ENCODE data around the gene ACTR10.

ACTR10 gene

DNA sequence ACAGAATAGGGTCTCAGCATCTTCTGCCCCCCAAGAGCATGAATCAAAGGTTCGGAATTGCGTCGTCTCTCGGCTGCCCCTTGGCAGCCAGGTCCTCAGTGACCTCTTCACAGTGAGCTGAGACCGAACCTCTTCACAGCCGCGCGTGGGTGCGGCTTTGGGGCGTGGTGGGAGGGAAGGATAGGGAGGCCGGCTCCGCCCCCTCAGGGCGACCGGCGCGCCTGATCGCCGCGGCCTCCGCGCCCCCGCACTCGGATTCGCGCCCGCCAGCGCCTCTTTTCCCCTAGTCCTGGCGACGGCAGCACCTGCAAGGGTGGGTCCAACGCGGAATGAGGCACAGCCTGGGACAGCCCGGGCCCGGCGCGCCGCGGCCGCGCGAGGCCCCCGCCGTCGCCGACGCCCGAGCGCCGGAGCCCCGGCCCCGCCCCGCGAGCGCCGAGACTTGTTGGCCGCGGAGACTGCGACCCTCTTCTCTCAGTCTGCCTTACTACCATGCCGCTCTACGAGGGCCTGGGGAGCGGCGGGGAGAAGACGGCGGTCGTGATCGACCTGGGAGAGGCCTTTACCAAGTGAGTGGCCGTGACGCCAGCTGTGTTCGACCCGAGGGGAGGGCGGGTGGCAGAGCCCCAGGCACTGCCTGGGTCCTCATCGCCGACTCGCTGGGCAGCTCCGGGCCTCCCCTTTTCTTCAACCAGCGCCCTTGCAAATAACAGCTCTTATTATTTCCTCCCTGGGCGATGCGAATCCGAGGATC is at the start of gene ACTR10:
ACTR10 (plus strand) TSS at position 424 of the 754 bp plus-strand sequence; CDS start at position 493, 69 bp downstream.
- peak; percentile 93 for DNase-seq (ENCODE audit: low spot score)

DNA sequence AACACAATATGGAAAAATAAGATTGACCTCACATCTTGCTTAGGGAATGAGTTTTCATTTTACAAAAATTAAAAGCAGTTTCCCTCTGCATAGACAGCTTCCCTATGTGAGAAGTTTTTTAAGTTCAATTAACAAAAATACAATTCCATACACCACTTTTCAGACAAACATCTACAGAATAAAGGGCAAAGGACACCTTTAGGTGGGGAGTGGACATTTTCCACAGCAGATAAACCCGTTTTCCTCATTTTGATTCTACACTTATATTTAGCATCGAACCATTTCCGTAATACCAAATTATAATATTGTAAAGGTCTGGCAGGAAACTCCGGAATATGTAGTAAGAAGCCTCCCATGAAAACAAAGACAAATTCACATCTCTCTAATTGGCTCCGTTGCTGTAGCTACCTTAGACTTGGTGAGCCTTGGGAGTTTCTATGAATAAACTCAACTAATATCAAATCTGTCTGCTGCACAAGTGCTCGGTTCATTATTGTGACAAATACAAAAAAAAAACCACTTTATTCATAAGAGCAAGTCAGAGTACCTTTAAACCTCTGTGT is 49.6 kb upstream of the ACTR10 start:
- no peak for DNase-seq (ENCODE audit: low spot score)

DNA sequence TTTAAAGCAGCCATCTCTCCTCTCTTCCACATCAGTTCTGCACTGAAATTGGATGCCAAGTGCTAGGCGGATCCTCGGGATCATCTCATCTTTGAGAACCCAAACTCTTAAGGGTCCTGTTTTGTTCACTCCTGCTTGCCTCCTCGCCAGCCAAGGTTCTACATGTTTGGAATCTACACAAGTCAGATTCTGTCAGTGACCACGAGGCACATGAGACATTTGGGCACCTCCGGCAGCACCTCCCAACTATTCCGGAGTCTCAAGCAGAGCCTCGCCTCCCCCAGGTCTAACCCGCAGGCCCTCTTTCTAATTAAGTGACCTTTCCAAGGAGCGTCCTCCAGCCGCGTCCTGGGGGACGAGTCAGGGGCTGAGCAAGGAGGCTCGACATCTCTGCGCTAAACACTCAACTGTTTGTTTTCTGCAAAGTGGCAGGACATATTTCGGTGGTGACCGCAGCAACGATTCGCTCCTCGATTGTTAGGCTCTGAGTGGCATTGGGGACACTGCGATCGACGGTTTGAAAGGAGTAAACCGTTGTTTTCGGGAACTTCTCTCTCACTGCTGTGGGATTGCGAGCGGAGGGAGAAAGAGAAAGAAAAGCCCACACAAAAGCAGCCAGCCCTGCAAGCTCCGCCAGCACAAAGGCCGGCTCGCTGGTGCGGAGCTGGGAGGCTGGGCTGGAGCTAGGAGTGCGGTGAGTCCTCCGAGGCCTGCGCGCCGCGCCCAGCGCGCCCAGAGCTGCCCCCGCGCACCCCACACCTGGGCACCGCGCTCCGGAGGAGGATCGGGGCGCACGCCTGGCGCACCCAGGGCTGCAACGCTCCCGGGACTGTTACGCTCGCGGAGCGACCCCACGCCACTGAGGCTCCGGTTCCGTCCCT is 48.6 kb upstream of the ACTR10 start:
- DNase-seq (ENCODE audit: low spot score) = peak; percentile 69

DNA sequence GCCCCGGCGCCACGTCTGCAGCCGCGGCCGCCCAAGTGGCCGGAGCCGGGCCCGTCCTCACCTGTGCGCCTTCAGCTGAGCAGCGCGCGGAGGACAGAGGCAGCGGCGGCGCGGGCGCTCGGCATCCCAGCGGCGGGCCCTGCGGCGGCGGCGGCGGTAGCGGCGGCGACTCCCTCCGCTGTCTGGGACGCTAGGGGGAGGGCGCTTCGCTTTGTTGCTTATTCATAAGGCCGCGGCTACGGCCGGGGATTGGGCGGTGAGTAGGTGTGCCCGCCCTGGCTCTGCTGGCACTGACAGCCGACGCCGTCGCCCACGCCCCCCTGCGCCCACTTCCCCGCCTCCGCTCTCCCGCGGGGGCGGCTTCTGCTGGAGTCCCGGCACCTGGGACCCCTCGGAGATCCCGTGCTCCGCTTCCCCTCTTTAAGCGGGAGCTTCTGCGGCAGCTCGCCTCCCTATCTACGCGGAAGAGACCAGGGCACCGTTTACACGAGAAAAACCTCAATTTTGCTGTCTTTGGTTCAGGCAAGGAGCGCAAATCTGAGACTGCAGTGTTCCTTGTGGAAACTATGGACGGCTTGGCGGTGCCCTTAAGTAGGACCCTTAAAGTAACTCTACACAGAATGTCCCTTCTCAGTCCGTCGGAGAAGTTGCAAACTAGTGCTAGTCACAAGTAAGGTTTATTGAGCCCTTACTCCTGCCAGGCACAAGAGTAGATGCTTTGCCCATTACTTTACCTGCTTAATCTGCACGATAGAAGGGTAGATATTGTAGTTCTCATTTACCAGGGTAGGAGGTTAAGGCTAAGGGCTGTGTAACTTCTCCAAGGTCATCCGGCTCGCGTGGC is 47.7 kb upstream of the ACTR10 start, which contains the start of gene ARMH4:
ARMH4 (minus strand) TSS at position 200 of the 844 bp plus-strand sequence. CDS start 12,855 bp downstream, outside the sequence.
- peak; percentile 89 for DNase-seq (ENCODE audit: low spot score)

DNA sequence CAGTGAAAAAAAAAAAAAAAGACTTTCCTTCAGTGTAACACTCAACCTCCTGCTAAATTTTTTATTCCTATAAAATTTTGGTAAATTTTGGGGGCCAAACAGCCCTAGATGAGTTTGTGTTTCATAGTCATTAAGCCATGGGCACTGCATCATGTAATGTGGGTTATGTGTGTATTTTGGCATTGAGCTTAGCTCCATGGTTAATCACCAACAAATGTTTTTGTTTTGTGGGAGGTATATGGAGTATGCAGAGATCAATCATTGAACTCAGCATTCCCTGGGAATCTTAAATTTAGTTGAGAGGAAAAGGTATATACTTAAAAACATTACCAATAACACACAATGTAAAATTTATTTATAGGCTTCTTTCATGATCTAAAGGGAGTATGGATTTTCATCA is 39.4 kb upstream of the ACTR10 start:
- no peak for DNase-seq (ENCODE audit: low spot score)

DNA sequence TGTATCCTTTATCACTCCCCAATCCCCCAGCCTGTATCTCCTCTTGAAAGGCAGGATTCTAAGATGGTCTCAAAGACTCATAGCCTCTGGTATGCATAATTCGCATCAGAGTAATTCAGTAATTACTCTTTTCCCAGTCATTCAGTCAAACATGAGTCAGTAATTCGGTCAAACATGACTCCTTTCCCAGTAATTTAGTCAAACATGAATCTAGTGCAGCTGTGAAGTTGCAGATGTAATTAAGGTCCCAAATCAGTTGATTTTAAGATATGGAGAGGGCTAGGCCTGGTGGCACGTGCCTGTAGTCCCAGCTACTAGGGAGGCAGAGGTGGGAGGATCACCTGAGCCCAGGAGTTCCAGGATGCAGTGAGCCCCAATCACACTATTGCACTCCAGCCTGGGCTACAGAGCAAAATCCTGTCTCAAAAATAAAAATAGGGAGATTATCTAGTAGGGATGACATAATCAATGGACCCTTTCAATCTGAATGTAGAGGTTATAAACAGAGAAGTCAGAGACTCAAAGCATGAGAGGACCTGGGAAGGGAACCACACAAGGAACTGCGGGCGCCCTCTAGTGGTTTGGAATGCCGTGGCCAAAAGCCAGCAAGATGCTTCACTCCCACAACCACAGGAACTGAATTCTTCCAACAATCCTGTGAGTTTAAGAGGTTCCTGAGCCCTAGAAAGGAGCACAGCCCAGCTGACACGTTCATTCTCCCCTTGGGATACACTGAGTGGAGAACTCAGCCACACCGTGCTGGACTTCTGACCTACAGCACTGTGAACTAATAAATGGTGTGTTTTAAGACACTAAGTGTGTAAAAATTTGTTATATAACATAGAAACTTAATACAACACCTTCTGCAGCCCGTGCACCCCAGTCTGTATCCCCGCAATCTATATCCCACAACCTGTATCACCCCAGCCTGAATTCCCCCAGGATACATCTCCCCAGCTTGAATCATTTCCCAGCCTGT is 33.7 kb upstream of the ACTR10 start:
- peak; percentile 83 for DNase-seq (ENCODE audit: low spot score)

- DNase-seq (ENCODE audit: low spot score) = no peak
Measured at GRCh38 chr14:58167057-58167456, 32.9 kb upstream of the ACTR10 start.

DNA sequence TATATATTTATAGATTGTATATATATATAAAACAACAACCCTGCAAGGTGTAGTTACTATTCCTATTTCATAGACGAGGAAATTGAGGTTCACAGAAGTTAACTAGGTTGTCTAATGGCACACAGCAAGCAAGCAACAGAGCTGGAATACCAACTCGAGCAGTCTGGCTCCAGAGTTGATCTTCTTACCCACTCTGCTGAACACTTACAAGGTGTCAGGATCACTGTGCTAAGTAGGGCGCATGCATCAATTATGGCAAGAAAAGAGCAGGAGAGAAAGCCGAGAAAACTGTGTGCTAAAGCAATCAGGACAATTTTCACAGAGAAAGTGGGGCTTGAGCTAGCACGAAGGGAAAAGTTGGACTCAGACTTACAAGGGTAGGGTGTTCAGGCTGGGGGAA is 32.1 kb upstream of the ACTR10 start:
- DNase-seq (ENCODE audit: low spot score) = no peak

DNA sequence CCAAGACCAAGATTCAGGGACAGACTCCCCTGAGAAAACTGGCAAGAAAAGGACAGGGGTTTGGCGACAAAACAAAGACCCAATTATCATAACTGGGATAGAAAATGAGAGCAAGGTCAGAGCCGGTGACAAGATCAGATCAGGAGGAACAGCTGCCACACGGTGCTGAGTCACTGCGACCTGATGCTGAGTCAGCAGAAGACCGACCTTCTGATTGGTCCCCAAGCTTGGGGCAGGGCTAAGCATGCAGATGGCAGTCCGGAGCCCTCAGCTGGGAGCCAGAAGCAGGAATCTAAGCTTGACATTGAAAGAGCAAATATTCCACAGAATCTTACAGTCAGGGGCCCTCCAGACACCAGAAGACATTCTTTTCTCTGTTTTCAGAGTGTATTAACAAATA is 28.9 kb upstream of the ACTR10 start:
- DNase-seq (ENCODE audit: low spot score) = no peak

- no peak for DNase-seq (ENCODE audit: low spot score)
Measured at GRCh38 chr14:58177125-58177524, 22.8 kb upstream of the ACTR10 start.

GRCh38 chr14:58189176-58189575 is 10.8 kb upstream of the ACTR10 start:
- no peak for DNase-seq (ENCODE audit: low spot score)

- no peak for DNase-seq (ENCODE audit: low spot score)
Measured at GRCh38 chr14:58191763-58192601, 8.0 kb upstream of the ACTR10 start.

DNA sequence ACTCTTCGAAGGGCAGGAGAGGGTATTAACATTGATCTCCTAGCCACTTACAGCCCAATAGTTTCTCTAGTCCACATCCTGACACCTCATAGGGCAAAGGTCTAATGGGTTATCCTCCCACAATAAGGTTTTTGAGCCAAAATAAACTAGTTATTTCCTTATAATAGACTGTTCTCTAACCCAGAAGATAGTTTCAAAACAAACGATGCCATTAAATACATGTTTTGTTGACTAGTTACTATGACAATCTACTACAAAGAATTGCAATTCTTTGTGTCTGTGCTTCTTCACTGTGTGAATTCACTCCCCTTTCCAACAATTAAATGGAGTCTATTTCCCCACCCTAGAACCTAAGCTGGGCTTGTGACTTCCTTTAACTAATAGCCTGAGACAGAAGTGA is 6.4 kb upstream of the ACTR10 start:
- DNase-seq (ENCODE audit: low spot score) = no peak

- DNase-seq (ENCODE audit: low spot score) = no peak
Measured at GRCh38 chr14:58196198-58196597, 3.8 kb upstream of the ACTR10 start.

- DNase-seq (ENCODE audit: low spot score) = no peak
Measured at GRCh38 chr14:58198086-58198485, 1.9 kb upstream of the ACTR10 start.

GRCh38 chr14:58200480-58200841 is 512 bp downstream of the ACTR10 start:
- DNase-seq (ENCODE audit: low spot score) = no peak

DNA sequence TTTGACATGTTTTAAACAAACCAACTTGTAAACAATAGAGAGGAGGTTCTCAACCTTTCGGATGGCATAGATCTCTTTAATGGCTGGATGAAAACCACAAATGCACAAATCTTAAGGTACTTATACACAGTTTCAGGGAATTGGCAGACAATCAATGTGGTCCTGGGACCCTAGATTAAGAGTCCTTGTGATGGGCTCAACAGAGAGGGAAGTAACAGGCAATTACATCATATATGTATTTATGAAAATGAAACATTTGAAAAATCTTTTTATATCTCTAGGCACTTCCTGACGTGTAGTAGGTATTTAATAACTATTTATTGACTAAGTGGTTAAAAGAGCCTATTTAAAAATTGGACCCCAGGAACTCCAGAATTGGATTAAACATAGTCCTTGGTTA is 897 bp downstream of the ACTR10 start:
- no peak for DNase-seq (ENCODE audit: low spot score)

- no peak for DNase-seq (ENCODE audit: low spot score)
Measured at GRCh38 chr14:58213176-58213575, 13.2 kb downstream of the ACTR10 start.

DNA sequence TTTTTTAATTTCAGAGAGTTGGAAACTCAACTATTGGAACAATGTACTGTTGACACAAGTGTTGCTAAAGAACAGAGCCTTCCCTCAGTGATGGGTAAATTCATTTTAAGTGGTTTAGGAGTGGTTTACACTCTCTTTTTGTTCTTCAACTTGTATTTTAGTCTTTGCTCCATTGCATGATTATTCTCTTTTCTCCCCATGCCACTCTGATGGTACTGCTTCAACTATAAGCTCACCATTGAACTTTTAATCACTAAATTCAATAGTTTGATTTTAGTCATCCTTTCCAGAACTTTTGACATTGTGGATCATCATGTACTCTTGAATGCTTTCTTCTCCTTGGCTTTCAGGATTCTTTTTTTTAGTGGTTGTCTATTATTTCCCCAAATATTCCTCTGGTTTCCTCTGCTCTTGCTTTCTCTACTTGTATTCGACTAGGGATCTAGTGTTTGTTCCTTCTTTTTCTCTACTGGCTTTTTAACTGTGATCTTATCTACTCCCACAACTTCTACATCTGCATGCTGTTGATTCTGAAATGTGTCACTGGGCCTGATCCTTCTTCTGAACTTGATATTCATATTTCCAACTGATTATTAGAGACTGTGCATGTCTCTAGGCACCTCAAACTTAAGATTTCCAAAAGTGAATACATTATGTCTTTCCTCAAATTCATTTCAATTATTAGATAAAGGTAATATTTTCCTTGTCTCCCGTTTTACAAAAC is 15.4 kb downstream of the ACTR10 start:
- DNase-seq (ENCODE audit: low spot score) = no peak
